ENCODE measurements around the gene SYNDIG1.

- TF ChIP-seq, protein P1, sequence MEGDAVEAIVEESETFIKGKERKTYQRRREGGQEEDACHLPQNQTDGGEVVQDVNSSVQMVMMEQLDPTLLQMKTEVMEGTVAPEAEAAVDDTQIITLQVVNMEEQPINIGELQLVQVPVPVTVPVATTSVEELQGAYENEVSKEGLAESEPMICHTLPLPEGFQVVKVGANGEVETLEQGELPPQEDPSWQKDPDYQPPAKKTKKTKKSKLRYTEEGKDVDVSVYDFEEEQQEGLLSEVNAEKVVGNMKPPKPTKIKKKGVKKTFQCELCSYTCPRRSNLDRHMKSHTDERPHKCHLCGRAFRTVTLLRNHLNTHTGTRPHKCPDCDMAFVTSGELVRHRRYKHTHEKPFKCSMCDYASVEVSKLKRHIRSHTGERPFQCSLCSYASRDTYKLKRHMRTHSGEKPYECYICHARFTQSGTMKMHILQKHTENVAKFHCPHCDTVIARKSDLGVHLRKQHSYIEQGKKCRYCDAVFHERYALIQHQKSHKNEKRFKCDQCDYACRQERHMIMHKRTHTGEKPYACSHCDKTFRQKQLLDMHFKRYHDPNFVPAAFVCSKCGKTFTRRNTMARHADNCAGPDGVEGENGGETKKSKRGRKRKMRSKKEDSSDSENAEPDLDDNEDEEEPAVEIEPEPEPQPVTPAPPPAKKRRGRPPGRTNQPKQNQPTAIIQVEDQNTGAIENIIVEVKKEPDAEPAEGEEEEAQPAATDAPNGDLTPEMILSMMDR (conservative IDR thresholded peaks at IDR 0.05; ENCODE audit: low read depth, low read length): no peak
- no peak for TF ChIP-seq EZH2 (IDR thresholded peaks at IDR 0.05; ENCODE audit: borderline replicate concordance, low read depth, low read length, poor library complexity, severe bottlenecking)
Measured at GRCh38 chr20:24436160-24436559, 33.3 kb upstream of the SYNDIG1 start.

Data from A673 (cell line).